Stimulated activated CD4-positive, alpha-beta T cell treated with anti-CD3 and anti-CD28 coated beads, Interleukin-2, amount 100 ng/mL, for 4 hours (primary cell): ENCODE results near the gene GFRA4.

ENCODE experiments used
- DNase-seq: peaks from one replicate; pipeline ENCODE4 v3.0.0-alpha.2; 2020; ENCODE audit warnings: low read depth

GFRA4 gene

DNA sequence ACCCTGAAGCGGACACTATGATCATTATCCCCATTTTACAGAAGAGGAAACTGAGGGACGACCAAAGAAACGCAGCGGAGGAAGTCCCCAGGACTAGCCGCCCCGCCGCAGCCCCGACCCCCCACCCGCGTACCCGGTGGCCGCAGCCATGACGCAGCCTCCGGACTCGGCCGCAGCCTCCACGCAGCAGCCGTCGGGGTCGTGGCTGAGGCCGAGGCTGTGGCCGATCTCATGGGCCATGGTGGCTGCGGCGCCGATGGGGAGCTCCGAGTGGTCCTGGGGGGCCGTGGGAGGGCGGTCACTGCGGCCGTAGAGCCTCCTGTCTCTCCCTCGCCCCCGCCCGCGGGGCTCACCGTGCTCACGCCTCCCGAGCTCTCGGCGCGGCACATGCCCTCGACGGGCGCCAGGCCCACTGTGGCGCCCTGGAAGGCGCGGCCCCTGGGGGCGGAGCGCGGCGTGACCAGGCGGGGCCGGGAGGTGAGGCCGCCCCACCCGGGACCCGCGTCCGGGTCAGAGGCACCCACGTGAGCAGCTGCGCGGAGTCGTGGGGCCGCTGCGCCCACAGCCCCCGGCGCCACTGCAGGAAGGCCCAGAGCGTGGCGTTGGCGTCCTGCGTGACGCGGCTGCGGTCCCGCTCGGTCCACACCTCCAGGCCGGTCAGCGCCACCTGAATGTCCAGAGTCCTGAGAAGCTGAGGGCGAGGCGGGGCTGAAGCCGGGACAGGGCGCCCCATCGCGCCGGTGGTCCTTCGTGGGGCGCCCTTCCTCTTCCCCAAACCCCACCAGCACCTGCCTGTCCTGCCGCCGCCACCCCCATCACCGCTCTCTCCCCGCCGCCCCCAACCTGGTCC is 10.2 kb upstream of the GFRA4 start:
- DNase-seq: no peak

- DNase-seq: no peak
Measured at GRCh38 chr20:3672547-3673171, 9.5 kb upstream of the GFRA4 start.

- DNase-seq: no peak
Measured at GRCh38 chr20:3671986-3672546, 8.9 kb upstream of the GFRA4 start.

GRCh38 chr20:3670945-3671344 is 7.7 kb upstream of the GFRA4 start:
- no peak for DNase-seq

DNA sequence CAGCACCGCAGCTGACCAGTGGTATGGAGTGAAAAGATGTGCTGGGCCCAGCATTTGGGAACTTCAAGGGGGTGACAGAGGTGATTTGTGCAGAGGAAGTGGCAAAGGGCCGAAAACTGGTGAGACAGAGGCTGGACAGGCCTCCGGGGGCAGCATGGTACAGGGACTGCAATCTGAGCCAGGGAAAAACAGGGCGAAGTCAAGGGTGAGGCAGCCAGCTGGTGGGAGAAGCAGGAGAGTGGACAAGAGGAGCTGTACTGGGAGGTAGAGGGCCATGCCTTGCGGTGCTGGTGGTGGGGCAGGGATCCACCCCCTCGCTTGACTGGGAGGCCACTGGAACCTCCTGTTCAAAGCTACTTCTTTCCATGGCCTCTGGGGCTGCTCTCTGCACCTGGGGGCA is 7.3 kb upstream of the GFRA4 start:
- no peak for DNase-seq

DNA sequence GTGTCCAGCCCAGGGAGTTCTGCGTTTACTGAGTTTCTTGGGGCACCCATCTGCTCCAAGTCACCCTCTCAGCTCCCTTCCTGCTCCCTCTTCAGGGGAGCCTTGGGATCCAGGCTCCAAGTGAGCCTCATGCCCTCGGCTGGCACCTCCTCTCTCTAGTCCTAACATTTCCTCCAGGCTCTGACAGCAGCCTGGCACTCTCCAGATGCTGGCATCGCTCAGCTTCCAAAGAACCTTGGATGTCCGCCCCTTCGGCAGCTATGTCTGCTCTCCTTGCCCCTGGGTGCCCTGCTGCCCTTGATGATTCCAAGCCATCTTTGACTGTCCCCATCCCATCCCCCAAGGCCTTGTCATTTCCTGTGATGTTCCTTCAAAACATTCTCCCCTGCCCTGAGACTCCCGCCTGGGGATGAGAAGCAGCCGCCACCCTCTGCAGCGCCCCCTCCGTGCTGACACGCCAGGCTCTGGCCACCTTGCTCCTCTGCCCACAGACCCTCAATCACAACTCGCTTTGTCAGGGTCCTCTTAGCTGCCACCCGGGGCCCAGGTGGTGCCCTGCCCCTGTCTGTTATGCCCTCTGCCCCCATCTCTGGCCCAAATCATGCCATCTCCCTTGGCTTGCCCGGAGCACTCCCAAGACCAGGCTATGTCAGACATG is 6.6 kb upstream of the GFRA4 start:
- DNase-seq: no peak

GRCh38 chr20:3667434-3668037 is 4.3 kb upstream of the GFRA4 start:
- DNase-seq: no peak

DNA sequence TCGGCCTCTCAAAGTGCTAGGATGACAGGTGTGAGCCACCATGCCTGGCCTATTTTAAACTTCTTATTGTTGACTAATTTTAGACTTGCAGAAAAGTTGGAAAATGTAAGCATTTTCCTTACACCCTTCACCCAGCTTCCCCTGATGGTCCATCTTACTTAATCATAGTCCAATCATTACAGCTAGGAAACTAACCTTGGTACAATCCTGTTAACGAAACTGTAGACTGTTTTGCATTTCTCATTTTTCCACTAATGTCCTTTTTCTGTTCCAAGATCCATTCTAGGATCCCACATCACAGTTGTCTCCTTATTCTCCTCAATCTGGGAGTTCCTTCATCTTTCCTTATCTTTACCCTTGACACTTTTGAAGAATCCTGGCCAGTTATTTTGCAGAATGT is 659 bp upstream of the GFRA4 start:
- no peak for DNase-seq

DNA sequence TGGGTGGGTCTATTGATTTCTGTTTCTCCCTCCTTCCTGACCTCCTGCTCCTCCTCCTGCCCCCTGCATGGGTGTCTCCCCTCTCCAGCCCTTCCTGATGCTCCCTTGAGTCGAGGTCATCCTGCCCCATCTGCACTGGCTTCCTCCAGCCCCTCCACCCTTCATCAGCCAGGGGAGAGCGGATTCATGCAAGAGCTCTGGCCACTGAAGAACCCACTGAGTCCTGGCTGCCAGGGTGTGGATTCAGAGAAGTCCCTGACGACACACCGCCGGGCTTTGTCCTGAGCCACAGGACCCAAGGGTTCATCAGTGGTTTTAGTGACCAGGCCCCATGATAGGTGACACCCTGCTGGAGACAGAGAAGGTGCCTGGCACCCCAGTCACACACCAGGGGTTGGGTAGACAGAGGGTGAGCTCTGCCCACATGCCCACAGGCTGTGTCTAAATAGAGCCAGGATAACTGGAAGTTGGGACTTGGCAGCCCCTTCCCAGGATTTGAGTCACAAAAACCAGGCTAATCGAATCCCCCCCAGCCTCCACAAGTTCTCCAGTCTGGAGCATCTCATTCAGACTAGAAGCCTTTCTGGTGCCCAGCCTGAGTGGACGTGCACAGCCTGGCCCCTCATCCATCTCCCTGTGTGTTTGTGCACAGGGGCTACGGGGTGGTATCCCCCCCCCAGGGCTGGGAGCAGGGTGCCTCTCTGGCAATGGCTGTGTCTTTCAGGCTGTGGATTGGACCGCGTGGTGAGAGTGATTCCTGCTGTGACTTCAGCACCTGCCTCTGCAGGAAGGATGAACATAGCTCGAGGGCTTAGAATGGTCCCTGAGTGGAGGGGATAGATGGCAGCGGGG is 1.2 kb downstream of the GFRA4 start:
- no peak for DNase-seq

GRCh38 chr20:3661060-3661813 is 2.0 kb downstream of the GFRA4 start:
- no peak for DNase-seq

DNA sequence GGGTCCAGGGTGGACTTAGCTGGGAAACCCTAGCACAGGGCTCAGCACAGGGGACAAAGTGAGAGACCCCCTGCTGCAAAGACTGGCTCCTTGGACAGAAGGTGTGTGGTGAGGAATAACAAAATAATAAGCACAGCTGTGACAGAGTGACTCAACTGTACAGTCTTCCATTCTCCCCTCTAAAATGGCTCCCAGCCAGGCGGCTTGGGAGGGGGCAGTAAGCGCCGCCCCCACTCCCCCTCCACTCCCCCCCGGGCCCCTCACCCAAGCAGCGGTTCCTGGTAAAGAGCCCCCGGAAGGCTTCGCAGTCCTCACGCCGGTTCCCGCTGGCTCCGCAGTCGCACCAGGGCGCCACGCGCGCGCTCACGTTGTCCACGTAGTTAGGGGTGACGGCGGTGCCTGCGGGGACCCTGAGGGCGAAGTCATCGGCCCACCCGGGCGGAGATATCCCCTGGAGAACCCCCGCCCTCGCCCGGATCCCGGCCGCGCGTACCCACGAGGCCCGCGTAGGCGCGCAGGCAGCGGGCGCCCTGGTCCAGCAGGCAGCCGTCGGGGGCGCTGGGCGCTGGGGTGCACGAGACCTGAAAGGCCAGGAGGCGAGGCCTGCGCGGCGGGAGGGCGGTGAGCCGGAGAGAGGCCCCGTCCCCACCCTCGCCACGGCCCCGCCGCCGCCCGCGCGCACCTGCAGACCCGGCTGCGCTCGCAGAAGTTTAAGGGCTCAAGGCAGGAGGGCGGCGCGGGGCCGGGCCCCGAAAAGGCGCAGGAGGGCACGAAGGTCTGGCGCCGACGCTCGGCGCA is 2.7 kb downstream of the GFRA4 start:
- DNase-seq: no peak

DNA sequence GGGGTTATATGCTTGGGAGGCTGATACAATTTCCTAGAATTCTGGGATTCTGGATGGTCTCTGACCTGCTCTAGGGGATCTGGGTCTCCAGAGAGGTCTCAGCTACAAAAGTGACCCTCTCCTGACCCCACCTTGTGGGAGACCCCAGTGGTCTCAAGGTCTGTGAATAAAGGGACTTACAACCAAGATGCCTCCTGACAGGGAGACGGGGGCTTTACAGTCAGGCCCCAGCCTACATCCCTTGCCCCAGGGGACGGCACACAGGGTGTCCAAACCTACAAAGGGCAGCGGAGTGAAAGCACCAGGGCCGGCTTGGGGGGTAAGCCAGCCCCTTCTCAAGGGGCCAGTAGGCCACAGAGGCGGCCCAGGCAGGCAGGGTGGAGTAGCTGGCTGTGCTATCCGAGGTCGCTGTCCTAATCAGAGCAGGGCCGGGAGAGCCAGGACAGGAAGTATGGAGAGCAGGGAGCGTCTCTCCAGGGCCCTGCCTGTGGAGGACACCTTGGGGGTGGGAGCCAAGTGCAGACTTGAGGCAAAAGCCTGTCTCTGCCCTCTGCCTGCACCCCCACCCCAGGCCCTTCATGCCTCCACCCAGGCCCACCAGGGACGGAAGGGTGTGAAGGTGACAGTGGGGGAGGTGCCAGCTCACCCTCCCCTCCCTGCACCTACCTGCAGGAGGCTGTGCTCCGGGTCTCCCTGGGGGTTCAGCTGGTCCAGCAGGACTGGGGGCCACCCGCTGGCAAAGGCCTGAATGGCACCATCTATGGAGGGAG is 3.5 kb downstream of the GFRA4 start:
- no peak for DNase-seq

DNA sequence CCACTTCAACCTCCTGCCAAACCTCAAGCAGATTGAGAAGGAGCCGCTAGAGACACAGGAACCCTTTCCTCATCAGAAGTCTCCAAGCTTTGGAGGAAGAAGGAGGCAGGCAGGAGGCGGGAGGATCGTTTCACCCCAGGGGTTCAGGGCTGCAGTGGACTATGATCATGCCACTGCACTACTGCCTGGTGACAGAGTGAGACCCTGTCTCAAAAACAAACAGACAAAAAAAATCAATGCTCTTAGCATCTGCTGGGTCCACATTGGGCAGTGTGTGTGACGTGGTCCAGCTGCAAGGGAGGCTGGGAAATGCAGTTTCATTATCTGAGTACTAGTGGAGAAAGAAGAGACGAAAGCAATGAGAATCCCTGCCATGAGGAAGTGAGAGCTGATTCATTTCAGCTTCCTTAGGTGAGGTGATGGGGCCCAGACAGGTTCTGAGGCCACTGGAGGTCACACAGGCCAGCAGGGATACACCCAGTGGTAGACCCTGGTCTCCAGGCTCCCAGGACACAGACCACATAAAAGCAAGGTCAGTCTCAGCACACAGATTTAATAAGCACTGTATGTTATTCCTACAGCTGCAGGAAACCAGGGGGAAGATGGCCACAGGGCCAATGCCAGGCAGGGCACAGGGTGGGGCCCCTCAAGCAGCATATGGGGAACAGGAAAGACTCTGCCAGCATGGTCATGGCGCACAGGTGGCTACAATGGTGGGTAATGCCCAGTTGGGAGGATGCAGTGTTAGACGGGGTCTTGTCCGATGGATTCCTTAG is 4.3 kb downstream of the GFRA4 start:
- no peak for DNase-seq

DNA sequence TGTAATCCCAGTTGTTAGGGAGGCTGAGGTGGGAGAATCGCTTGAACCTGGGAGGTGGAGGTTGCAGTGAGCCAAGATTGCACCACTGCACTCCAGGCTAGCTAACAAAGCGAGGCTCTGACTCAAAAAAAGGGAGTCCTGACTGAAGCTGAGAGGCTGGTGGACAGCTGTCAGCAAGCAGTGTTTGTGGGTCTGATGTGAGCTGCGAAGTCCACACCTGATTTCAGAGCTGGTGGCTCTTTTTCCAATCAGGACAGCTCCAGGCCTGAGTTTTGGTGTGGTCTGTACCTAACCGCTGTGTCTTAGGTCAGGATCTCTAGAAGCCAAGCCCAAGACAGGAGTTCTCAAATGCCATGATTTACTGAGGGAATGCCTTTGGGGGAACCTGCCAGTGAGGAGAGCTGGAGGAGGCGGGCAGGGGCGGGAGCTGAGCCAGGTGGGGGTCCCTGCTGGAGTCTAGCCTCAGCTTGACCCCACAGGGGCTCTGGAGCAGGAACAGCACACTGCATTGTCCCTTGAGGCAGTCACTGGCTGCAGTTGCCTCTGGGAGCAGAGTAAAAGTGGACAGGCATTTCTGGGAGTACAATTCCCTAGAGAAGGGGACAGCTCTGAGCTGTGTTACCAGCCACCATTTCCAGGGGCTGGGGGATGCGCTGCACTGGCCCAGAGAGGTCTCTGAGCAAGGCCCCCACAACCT is 5.0 kb downstream of the GFRA4 start:
- DNase-seq: no peak

GRCh38 chr20:3655131-3655405 is 8.1 kb downstream of the GFRA4 start:
- no peak for DNase-seq

DNA sequence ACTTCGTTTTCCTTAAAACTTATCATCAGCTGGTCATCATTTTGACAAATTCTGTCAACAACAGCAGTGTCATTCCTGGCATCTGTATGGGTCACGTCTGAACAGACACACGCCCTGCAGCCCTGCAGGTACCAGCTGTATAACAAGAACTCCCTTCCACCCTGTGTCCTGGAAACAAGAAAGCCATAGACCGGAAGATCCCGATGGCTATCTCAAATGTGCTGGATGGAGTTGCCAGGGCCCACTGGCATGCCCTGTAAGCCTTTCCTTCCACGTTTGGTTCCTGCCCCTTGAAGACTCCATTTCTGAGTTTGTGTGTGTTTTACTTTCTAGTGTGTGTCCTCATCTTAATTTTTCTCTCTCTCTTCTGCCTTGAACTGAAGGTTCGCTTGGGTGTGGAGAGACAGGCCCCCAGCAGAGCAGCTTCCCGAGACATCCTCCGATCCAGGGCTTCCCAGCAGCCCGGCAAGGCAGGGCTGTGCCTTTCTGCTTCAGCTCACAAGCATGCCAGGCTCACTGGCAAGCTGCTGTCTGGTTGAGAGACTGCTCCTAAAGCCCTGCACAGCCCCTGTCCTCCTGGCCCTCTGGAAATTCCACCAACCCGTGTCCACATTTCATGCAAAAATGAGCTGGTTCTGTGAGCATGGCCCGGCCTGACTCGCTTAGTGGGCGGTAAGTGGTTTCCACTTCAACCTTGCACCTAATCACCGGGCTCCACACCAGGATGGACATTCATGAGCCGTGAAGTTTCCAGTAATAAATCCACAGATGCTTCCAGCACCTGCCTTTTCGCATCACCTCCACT is 8.7 kb downstream of the GFRA4 start:
- no peak for DNase-seq

DNA sequence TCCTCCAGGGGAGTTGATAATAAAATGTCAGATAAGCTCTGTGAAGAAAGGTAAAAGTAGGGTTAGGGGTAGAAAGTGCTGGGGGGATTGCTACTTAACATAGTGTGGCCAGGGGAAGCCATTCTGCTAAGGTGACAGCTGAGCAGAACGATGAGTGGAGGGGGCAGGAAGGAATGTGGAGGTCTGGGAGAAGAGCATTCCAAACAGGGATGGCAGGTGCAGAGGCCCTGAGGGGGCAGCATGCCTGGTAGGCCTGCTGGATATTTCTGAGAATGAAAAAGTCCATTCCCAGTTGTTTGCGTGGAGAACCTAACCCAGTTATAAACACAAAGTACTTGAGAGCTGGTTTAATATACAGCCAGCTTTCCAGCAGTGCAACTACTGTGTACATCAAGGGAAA is 9.3 kb downstream of the GFRA4 start:
- DNase-seq: no peak
